H9 (cell line): ENCODE data around the gene TPSB2. TPM values are rescaled to one million over a fixed set of nuclear protein-coding genes. Genes with fewer than 3 reads are reported as not detected.

Experiments
- DNase-seq: peaks from one replicate; pipeline ENCODE4 v3.0.0-alpha.2; 2017
- H2AFZ ChIP-seq: one replicate; pipeline ENCODE4 v1.6.1; 2013; ENCODE audit warnings: mild to moderate bottlenecking, low read length, control low read depth, moderate library complexity
- H2AK5ac ChIP-seq: 2 replicates; pipeline ENCODE4 v1.6.1; 2013; ENCODE audit warnings: low read length, control low read depth, mixed read lengths; ENCODE audit not compliant: insufficient read length
- H2BK120ac ChIP-seq: one replicate; pipeline ENCODE4 v1.6.1; 2013; ENCODE audit warnings: low read depth, mild to moderate bottlenecking, low read length, control low read depth, inconsistent platforms; ENCODE audit not compliant: poor library complexity, severe bottlenecking
- H2BK12ac ChIP-seq: 2 replicates; pipeline ENCODE4 v1.6.1; 2013; ENCODE audit warnings: low read length, control low read depth, mixed read lengths, low read depth; ENCODE audit not compliant: insufficient read length
- H2BK15ac ChIP-seq: 2 replicates; pipeline ENCODE4 v1.6.1; 2013; ENCODE audit warnings: low read depth, low read length, control low read depth
- H2BK20ac ChIP-seq: one replicate; pipeline ENCODE4 v1.6.1; 2013; ENCODE audit warnings: low read depth, mild to moderate bottlenecking, low read length, control low read depth, inconsistent platforms; ENCODE audit not compliant: poor library complexity, severe bottlenecking
- H2BK5ac ChIP-seq: 2 replicates; pipeline ENCODE4 v1.6.1; 2013; ENCODE audit warnings: low read length, control low read depth, mixed read lengths; ENCODE audit not compliant: insufficient read length
- H3K14ac ChIP-seq: 2 replicates; pipeline ENCODE4 v1.6.1; 2013; ENCODE audit warnings: low read length, control low read depth; ENCODE audit not compliant: insufficient read depth
- H3K18ac ChIP-seq: 2 replicates; pipeline ENCODE4 v1.6.1; 2013; ENCODE audit warnings: low read depth, mild to moderate bottlenecking, mixed read lengths, low read length, control low read depth; ENCODE audit not compliant: insufficient read length
- H3K23ac ChIP-seq: 2 replicates; pipeline ENCODE4 v1.6.1; 2013; ENCODE audit warnings: low read length, control low read depth, mixed read lengths, low read depth; ENCODE audit not compliant: insufficient read length
- H3K23me2 ChIP-seq: 2 replicates; pipeline ENCODE4 v1.6.1; 2013; ENCODE audit warnings: low read depth, mild to moderate bottlenecking, mixed read lengths, low read length, control low read depth; ENCODE audit not compliant: insufficient read length, poor library complexity, severe bottlenecking
- H3K27ac ChIP-seq: 2 replicates; pipeline ENCODE4 v1.5.1; 2013; ENCODE audit warnings: low read length, control low read depth, mixed read lengths, low read depth; ENCODE audit not compliant: insufficient read length
- H3K27me3 ChIP-seq: 2 replicates; pipeline ENCODE4 v1.6.1; 2013; ENCODE audit warnings: low read length, control low read depth, inconsistent platforms; ENCODE audit not compliant: insufficient read depth
- H3K4ac ChIP-seq: 2 replicates; pipeline ENCODE4 v1.6.1; 2013; ENCODE audit warnings: low read depth, mild to moderate bottlenecking, control low read depth, inconsistent platforms, low read length, moderate library complexity
- H3K4me1 ChIP-seq: 2 replicates; pipeline ENCODE4 v1.6.1; 2013; ENCODE audit warnings: low read length, control low read depth, inconsistent platforms; ENCODE audit not compliant: insufficient read depth
- H3K4me2 ChIP-seq: 2 replicates; pipeline ENCODE4 v1.6.1; 2013; ENCODE audit warnings: low read length, control low read depth, mixed read lengths; ENCODE audit not compliant: insufficient read length, insufficient read depth
- H3K56ac ChIP-seq: 2 replicates; pipeline ENCODE4 v1.6.1; 2013; ENCODE audit warnings: low read depth, mild to moderate bottlenecking, mixed read lengths, low read length, control low read depth; ENCODE audit not compliant: insufficient read length
- H3K79me1 ChIP-seq: 2 replicates; pipeline ENCODE4 v1.6.1; 2013; ENCODE audit warnings: low read depth, mild to moderate bottlenecking, moderate library complexity, low read length, control low read depth, inconsistent platforms; ENCODE audit not compliant: insufficient read depth, poor library complexity, severe bottlenecking
- H3K79me2 ChIP-seq: 2 replicates; pipeline ENCODE4 v1.6.1; 2013; ENCODE audit warnings: low read length, control low read depth, inconsistent platforms; ENCODE audit not compliant: insufficient read depth
- H3K9ac ChIP-seq: 2 replicates; pipeline ENCODE4 v1.6.1; 2013; ENCODE audit warnings: low read length, control low read depth, mixed read lengths; ENCODE audit not compliant: insufficient read length; ENCODE audit errors: extremely low read depth
- H3K9me3 ChIP-seq: one replicate; pipeline ENCODE4 v1.6.1; 2013; ENCODE audit warnings: low read depth, low read length, inconsistent platforms; ENCODE audit not compliant: control insufficient read depth
- H3T11ph ChIP-seq: one replicate; pipeline ENCODE4 v1.6.1; 2013; ENCODE audit warnings: mild to moderate bottlenecking, low read length, control low read depth, inconsistent platforms
- H4K20me1 ChIP-seq: one replicate; pipeline ENCODE4 v1.6.1; 2013; ENCODE audit not compliant: control insufficient read depth, insufficient read length, insufficient read depth
- H4K5ac ChIP-seq: 2 replicates; pipeline ENCODE4 v1.6.1; 2013; ENCODE audit warnings: low read depth, mild to moderate bottlenecking, mixed read lengths, low read length, control low read depth; ENCODE audit not compliant: insufficient read length
- H4K8ac ChIP-seq: replicated peaks from 2 replicates; pipeline ENCODE4 v1.6.1; 2013; ENCODE audit warnings: low read length, control low read depth, mixed read lengths, low read depth; ENCODE audit not compliant: insufficient read length
- H4K91ac ChIP-seq: 2 replicates; pipeline ENCODE4 v1.6.1; 2013; ENCODE audit warnings: low read depth, mild to moderate bottlenecking, moderate library complexity, mixed read lengths, low read length, control low read depth; ENCODE audit not compliant: insufficient read length
- H3K27ac Mint-ChIP-seq, 3 experiments: 2 replicates in 2 of 3; 3 replicates in 1 of 3; pipeline ENCODE4 v1.8.0; 2020 to 2021; ENCODE audit warnings: mixed read lengths in 3 of 3, mild to moderate bottlenecking in 1 of 3, moderate library complexity in 1 of 3
- H3K27me3 Mint-ChIP-seq: 2 replicates; pipeline ENCODE4 v1.8.0; 2021; ENCODE audit warnings: low read depth, mild to moderate bottlenecking, moderate library complexity, mixed read lengths
- H3K36me3 Mint-ChIP-seq, 3 experiments: 2 replicates in 2 of 3; 3 replicates in 1 of 3; pipeline ENCODE4 v1.8.0; 2020 to 2021; ENCODE audit warnings: low read depth in 3 of 3, mixed read lengths in 3 of 3; ENCODE audit not compliant: insufficient read depth in 1 of 3
- H3K4me1 Mint-ChIP-seq, 2 experiments: 2 replicates each; pipeline ENCODE4 v1.8.0; 2020; ENCODE audit warnings: mixed read lengths in 2 of 2
- H3K4me3 Mint-ChIP-seq, 2 experiments: 2 replicates in 1 of 2; 3 replicates in 1 of 2; pipeline ENCODE4 v1.8.0; 2020 to 2021; ENCODE audit warnings: mild to moderate bottlenecking in 2 of 2, mixed read lengths in 2 of 2, moderate library complexity in 1 of 2
- H3K9me3 Mint-ChIP-seq, 2 experiments: 2 replicates in 1 of 2; 3 replicates in 1 of 2; pipeline ENCODE4 v1.8.0; 2020; ENCODE audit warnings: mild to moderate bottlenecking in 2 of 2, mixed read lengths in 2 of 2, moderate library complexity in 1 of 2
- WGBS: extraction: QIAGEN DNeasy Blood & Tissue Kit; methylation state at CpG from one replicate; pipeline ENCODE4 v1.1.7; 2013; ENCODE audit warnings: missing lambda C conversion rate, low lambda C conversion rate, mixed read lengths; ENCODE audit not compliant: insufficient read length; ENCODE audit errors: extremely low coverage; 5-methylcytosine and 5-hydroxymethylcytosine counted together
- total RNA-seq: library from RNA; stranded (reverse); gene quantifications from 2 replicates; pipeline ENCODE4 v1.2.1, GENCODE V29; 2021
- TF ChIP-seq, protein P1 (sequence below): fragments of 200-600 bp; sonication (generic); conservative IDR thresholded peaks from 3 replicates; pipeline ENCODE4 v1.8.0; 2021; ENCODE audit warnings: antibody characterized with exemption, mild to moderate bottlenecking

Gene TPSB2
- total RNA-seq, 1 experiment from 2014 or later = not detected

GRCh38 chr16:1189455-1189854 is 40.5 kb downstream of the TPSB2 start:
- Histone ChIP-seq H3K23ac (no peak overlapping the region), H3K9me3 (no peaks in the 10 kb centered on the region), H3K4ac (no peak overlapping the region), H3K9ac (no peak overlapping the region), H2AK5ac (no peak overlapping the region), H3K18ac (no peak overlapping the region), H2BK20ac (no peak overlapping the region), H3K56ac (no peak overlapping the region), H3K79me2 (no peaks in the 10 kb centered on the region), H3K14ac (no peak overlapping the region), H2AFZ (no peak overlapping the region), H3K27ac (no peak overlapping the region), H3K4me2 (no peak overlapping the region), H3K23me2 (no peaks in the 10 kb centered on the region), H3K79me1 (no peaks in the 10 kb centered on the region), H4K5ac (no peak overlapping the region), H3T11ph (no peak overlapping the region), H2BK12ac (no peak overlapping the region), H4K91ac (no peak overlapping the region), H3K4me1 (no peaks in the 10 kb centered on the region), H2BK120ac (no peak overlapping the region), H4K20me1 (no peaks in the 10 kb centered on the region), H4K8ac (no peak overlapping the region), H2BK15ac (no peak overlapping the region), H2BK5ac (no peak overlapping the region), H3K27me3 (no peaks in the 10 kb centered on the region)
- Mint-ChIP-seq H3K4me3 (no peak overlapping the region), H3K9me3 (no peaks in the 10 kb centered on the region), H3K36me3 (peaks cover 0 to 8% (median 7%) of the 10 kb centered on the region in 3 experiments; a peak in 3 of 7 replicates), H3K27ac (no peak overlapping the region; a peak in 1 of 7 replicates), H3K27me3 (no peaks in the 10 kb centered on the region), H3K4me1 (peaks cover 7 to 15% of the 10 kb centered on the region in 2 experiments; a peak in 3 of 4 replicates)
- no peak for DNase-seq
- no CpG with 5 or more reads among the region's 7 CpGs for WGBS
- TF ChIP-seq, protein P1, sequence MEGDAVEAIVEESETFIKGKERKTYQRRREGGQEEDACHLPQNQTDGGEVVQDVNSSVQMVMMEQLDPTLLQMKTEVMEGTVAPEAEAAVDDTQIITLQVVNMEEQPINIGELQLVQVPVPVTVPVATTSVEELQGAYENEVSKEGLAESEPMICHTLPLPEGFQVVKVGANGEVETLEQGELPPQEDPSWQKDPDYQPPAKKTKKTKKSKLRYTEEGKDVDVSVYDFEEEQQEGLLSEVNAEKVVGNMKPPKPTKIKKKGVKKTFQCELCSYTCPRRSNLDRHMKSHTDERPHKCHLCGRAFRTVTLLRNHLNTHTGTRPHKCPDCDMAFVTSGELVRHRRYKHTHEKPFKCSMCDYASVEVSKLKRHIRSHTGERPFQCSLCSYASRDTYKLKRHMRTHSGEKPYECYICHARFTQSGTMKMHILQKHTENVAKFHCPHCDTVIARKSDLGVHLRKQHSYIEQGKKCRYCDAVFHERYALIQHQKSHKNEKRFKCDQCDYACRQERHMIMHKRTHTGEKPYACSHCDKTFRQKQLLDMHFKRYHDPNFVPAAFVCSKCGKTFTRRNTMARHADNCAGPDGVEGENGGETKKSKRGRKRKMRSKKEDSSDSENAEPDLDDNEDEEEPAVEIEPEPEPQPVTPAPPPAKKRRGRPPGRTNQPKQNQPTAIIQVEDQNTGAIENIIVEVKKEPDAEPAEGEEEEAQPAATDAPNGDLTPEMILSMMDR = no peak
